Esophagus muscularis mucosa (tissue), 4 donors: Measurements from ENCODE around the gene C16orf96. TPM values are rescaled to one million over a fixed set of nuclear protein-coding genes. Genes with fewer than 3 reads are reported as not detected.

Experiments used
- DNase-seq: peaks from one replicate; pipeline ENCODE4 v3.0.0-alpha.2; 2017; ENCODE audit errors: extremely low spot score
- H3K27ac ChIP-seq, 4 donors: fragments of 200-600 bp; sonication (generic); replicated peaks in 1 of 4; 1 replicate in 3 of 4; 2 replicates in 1 of 4; pipeline ENCODE4 v1.5.1; 2016 to 2019; ENCODE audit warnings: mild to moderate bottlenecking in 1 of 4
- H3K27me3 ChIP-seq, 4 donors: fragments of 200-600 bp; sonication (generic); one replicate each; pipeline versions ENCODE4 v1.5.1 to v1.6.0; 2016 to 2019
- H3K36me3 ChIP-seq, 4 donors: fragments of 200-600 bp; sonication (generic); one replicate each; pipeline ENCODE4 v1.5.1; 2016 to 2019
- H3K4me1 ChIP-seq, 4 donors: fragments of 200-600 bp; sonication (generic); one replicate each; pipeline ENCODE4 v1.5.1; 2016 to 2019
- H3K4me3 ChIP-seq, 4 donors: fragments of 200-600 bp; sonication (generic); 1 replicate in 2 of 4; 2 replicates in 2 of 4; pipeline ENCODE4 v1.5.1; 2016 to 2019; ENCODE audit warnings: mild to moderate bottlenecking in 4 of 4, moderate library complexity in 1 of 4
- H3K9me3 ChIP-seq, 4 donors: fragments of 200-600 bp; sonication (generic); 1 replicate in 3 of 4; 2 replicates in 1 of 4; pipeline ENCODE4 v1.5.1; 2016 to 2019
- CTCF ChIP-seq, 3 experiments: fragments of 200-600 bp in 2 of 3; fragments of 450-650 bp in 1 of 3; sonication (generic) in 2 of 3; IDR thresholded peaks; one replicate each; pipeline ENCODE4 v1.5.1; 2017 to 2019; ENCODE audit warnings: antibody characterized with exemption in 3 of 3, mild to moderate bottlenecking in 2 of 3, moderate library complexity in 1 of 3
- EP300 ChIP-seq: sonication (generic); formaldehyde crosslinking; IDR thresholded peaks from one replicate; pipeline ENCODE4 v1.6.1; 2017; ENCODE audit warnings: antibody characterized with exemption
- POLR2A ChIP-seq: fragments of 450-650 bp; IDR thresholded peaks from one replicate; pipeline ENCODE4 v1.6.1; 2017; ENCODE audit warnings: antibody characterized with exemption, moderate library complexity, mild to moderate bottlenecking, low read depth
- POLR2AphosphoS5 ChIP-seq, 2 donors: sonication (generic); formaldehyde crosslinking; IDR thresholded peaks; one replicate each; pipeline ENCODE4 v1.6.1; 2017; ENCODE audit warnings: antibody characterized with exemption in 2 of 2
- WGBS: methylation state at CpG from one replicate; pipeline ENCODE4 v1.1.5; 2018; 5-methylcytosine and 5-hydroxymethylcytosine counted together
- intact Hi-C: fragments of 100-400 bp; cut with DNase I; formaldehyde crosslinking; loops from one replicate; pipeline ENCODE4 v1.15.1; 2023
- total RNA-seq, 4 donors: library from RNA; depleted of rRNA; stranded (reverse); fragments of >200 nt; gene quantifications; one replicate each; pipeline versions ENCODE4 v1.1.0 to v1.2.1, GENCODE V29; 2016

Gene C16orf96
- not detected for total RNA-seq

- H3K27ac ChIP-seq: no peak within 1 kb of the TSS
- peaks cover 0 to 16% (median 0%) of the 10 kb centered on the region in 4 donors for H3K27me3 ChIP-seq
- H3K9me3 ChIP-seq: no peaks in the 10 kb centered on the region
- DNase-seq: no peak
- no peaks in the 10 kb centered on the region for H3K36me3 ChIP-seq
- TF ChIP-seq POLR2AphosphoS5 (IDR thresholded peaks at IDR 0.05) (no peak), POLR2A (no peak), EP300 (no peak), CTCF (IDR thresholded peaks at IDR 0.05) (no peak)
- H3K4me3 ChIP-seq: no peak within 1 kb of the TSS
- intact Hi-C loops: no loop called here
- WGBS: 80% methylated on average over 4 of the region's 4 CpGs
- H3K4me1 ChIP-seq: no peaks in the 10 kb centered on the region
These were observed at the start of gene C16orf96 for GRCh38 chr16:4556112-4556511. TSS of gene C16orf96 (plus strand) at chr16:4556340. CDS start at chr16:4556490, 150 bp downstream.

- Histone ChIP-seq H3K27ac (peak overlapping the region in 3 of 4 donors; percentile 3 to 25 (median 8)), H3K9me3 (no peaks in the 10 kb centered on the region), H3K4me3 (no peak overlapping the region), H3K27me3 (no peaks in the 10 kb centered on the region), H3K4me1 (peaks cover 14 to 30% (median 24%) of the 10 kb centered on the region in 4 donors), H3K36me3 (peaks cover 30 to 63% (median 48%) of the 10 kb centered on the region in 4 donors)
- 0% methylated on average over 2 of the region's 3 CpGs for WGBS
- TF ChIP-seq CTCF (IDR thresholded peaks at IDR 0.05) (peak; percentile 64 to 84 (median 78)), POLR2A (no peak), POLR2AphosphoS5 (IDR thresholded peaks at IDR 0.05) (peak in 1 of 2 donors; percentile 48)
- intact Hi-C loops: loop anchor here (2.0 kb wide), 1 partner anchor 42 kb away; no protein-coding TSS in a partner anchor
- no peak for DNase-seq
These were observed 49.7 kb upstream of the C16orf96 start for GRCh38 chr16:4506450-4506849.

GRCh38 chr16:4507588-4508345, 48.4 kb upstream of the C16orf96 start:
- TF ChIP-seq CTCF (IDR thresholded peaks at IDR 0.05) (no peak), POLR2A (no peak), POLR2AphosphoS5 (IDR thresholded peaks at IDR 0.05) (no peak), EP300 (no peak)
- peaks cover 15 to 30% (median 19%) of the 10 kb centered on the region in 4 donors for H3K4me1 ChIP-seq
- H3K9me3 ChIP-seq: no peaks in the 10 kb centered on the region
- intact Hi-C loops: loop anchor here (2.0 kb wide), 1 partner anchor 41 kb away; no protein-coding TSS in a partner anchor
- no peak overlapping the region for H3K27ac ChIP-seq
- H3K27me3 ChIP-seq: no peaks in the 10 kb centered on the region
- DNase-seq: no peak
- peaks cover 36 to 76% (median 60%) of the 10 kb centered on the region in 4 donors for H3K36me3 ChIP-seq
- WGBS: 94% methylated on average over 17 of the region's 17 CpGs
- no peak overlapping the region for H3K4me3 ChIP-seq

GRCh38 chr16:4508806-4509205, 47.3 kb upstream of the C16orf96 start:
- Histone ChIP-seq H3K27ac (no peak overlapping the region), H3K36me3 (peaks cover 36 to 86% (median 71%) of the 10 kb centered on the region in 4 donors), H3K9me3 (no peaks in the 10 kb centered on the region), H3K27me3 (no peaks in the 10 kb centered on the region), H3K4me3 (no peak overlapping the region), H3K4me1 (peaks cover 25 to 36% (median 29%) of the 10 kb centered on the region in 4 donors)
- no peak for DNase-seq
- intact Hi-C loops: no loop called here
- WGBS: 83% methylated on average over 2 of the region's 3 CpGs
- no peak for TF ChIP-seq EP300
- no peak for TF ChIP-seq POLR2AphosphoS5 (IDR thresholded peaks at IDR 0.05)

GRCh38 chr16:4509420-4509819, 46.7 kb upstream of the C16orf96 start:
- intact Hi-C loops: no loop called here

More at GRCh38 chr16:4509420-4509819, 46.7 kb upstream of the C16orf96 start:
- Histone ChIP-seq H3K27me3 (no peaks in the 10 kb centered on the region), H3K27ac (no peak overlapping the region), H3K4me1 (peaks cover 31 to 42% (median 36%) of the 10 kb centered on the region in 4 donors), H3K4me3 (no peak overlapping the region), H3K9me3 (no peaks in the 10 kb centered on the region), H3K36me3 (peaks cover 36 to 90% (median 74%) of the 10 kb centered on the region in 4 donors)
- no peak for TF ChIP-seq POLR2A
- no peak for TF ChIP-seq EP300
- TF ChIP-seq CTCF (IDR thresholded peaks at IDR 0.05): no peak
- no peak for TF ChIP-seq POLR2AphosphoS5 (IDR thresholded peaks at IDR 0.05)
- 88% methylated on average over 8 of the region's 8 CpGs for WGBS
- no peak for DNase-seq
